T-helper 17 cell (primary cell): ENCODE results near the gene PARP8. TPM values are rescaled to one million over a fixed set of nuclear protein-coding genes. Genes with fewer than 3 reads are reported as not detected.

ENCODE experiments used
- ATAC-seq: fragments of 150-1000 bp; cut with Tn5 transposase; 2 replicates; pipeline ENCODE4 v1.10.0; 2021; ENCODE audit warnings: mild to moderate bottlenecking, moderate library complexity
- DNase-seq, 3 donors: peaks; one replicate each; pipeline versions ENCODE4 v3.0.0 to v3.0.0-alpha.2; 2020 to 2021
- H3K9me3 ChIP-seq: one replicate; pipeline ENCODE4 v1.7.0; 2013; ENCODE audit warnings: low read length, mild to moderate bottlenecking; ENCODE audit not compliant: control insufficient read depth, poor library complexity, severe bottlenecking
- H3K27ac Mint-ChIP-seq: one replicate; pipeline ENCODE4 v1.8.0; 2022; ENCODE audit warnings: mild to moderate bottlenecking, moderate library complexity, mixed read lengths
- H3K27me3 Mint-ChIP-seq: one replicate; pipeline ENCODE4 v1.8.0; 2022; ENCODE audit warnings: mixed read lengths
- H3K36me3 Mint-ChIP-seq: one replicate; pipeline ENCODE4 v1.8.0; 2022; ENCODE audit warnings: low read depth, mixed read lengths
- H3K4me1 Mint-ChIP-seq: one replicate; pipeline ENCODE4 v1.8.0; 2022; ENCODE audit warnings: mild to moderate bottlenecking, mixed read lengths
- H3K4me3 Mint-ChIP-seq: one replicate; pipeline ENCODE4 v1.8.0; 2022; ENCODE audit warnings: mild to moderate bottlenecking, moderate library complexity, mixed read lengths
- total RNA-seq, 4 donors: library from RNA in 2 of 4; stranded (reverse) in 2 of 4; gene quantifications; one replicate each; pipeline ENCODE4 v1.2.3 and lab custom pipeline; 2022 to 2026

The PARP8 gene
- total RNA-seq, 2 donors from 2014 or later: 183 to 204 TPM

GRCh38 chr5:50722223-50722622 is 55.8 kb downstream of the PARP8 start:
- H3K4me1 Mint-ChIP-seq: peaks cover 56% of the 10 kb centered on the region
- peak overlapping the region; percentile 83 for H3K27ac Mint-ChIP-seq
- H3K27me3 Mint-ChIP-seq: no peaks in the 10 kb centered on the region
- ATAC-seq: no peak
- DNase-seq: no peak
- H3K4me3 Mint-ChIP-seq: no peak overlapping the region
- no peaks in the 10 kb centered on the region for H3K9me3 ChIP-seq
- H3K36me3 Mint-ChIP-seq: no peaks in the 10 kb centered on the region

GRCh38 chr5:50724262-50724661 is 57.8 kb downstream of the PARP8 start:
- H3K4me1 Mint-ChIP-seq: peaks cover 42% of the 10 kb centered on the region
- DNase-seq (no peak), ATAC-seq (no peak)
- no peaks in the 10 kb centered on the region for H3K27me3 Mint-ChIP-seq
- H3K9me3 ChIP-seq: no peaks in the 10 kb centered on the region
- no peak overlapping the region for H3K4me3 Mint-ChIP-seq
- no peak overlapping the region for H3K27ac Mint-ChIP-seq
- no peaks in the 10 kb centered on the region for H3K36me3 Mint-ChIP-seq

DNA sequence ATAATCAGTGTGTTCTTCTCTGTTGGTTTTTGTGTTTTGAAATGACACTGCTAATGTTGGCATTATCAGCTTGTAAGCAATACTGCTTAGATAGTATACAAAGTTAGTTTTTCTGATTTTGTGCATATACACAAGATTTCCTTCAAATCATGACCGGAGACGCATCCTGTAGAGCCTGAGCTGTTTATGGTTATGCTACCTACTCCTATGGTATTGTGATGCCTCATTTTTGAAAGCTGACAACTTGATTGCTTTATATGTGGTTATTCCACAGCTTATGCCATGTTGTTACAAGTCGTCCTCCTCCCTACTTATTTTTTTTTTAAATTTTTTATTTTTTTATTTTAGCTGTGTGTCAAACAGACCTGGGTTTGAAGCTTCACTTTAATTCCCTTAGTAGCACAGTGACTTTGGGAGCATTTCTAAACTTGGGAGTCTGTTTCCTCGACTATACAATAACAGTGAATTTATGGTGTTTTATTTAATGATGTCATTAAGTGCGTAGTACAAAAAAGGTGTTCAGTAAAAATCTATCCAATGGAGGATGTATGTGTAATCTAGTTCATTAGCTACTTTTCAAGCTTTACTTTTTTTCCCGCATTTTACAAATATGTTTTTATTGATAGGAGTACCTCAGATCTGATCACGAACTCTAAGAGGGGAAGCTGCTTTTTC is 59.5 kb downstream of the PARP8 start:
- Mint-ChIP-seq H3K4me1 (peaks cover 32% of the 10 kb centered on the region), H3K27ac (peak overlapping the region; percentile 87), H3K4me3 (no peak overlapping the region), H3K36me3 (no peaks in the 10 kb centered on the region), H3K27me3 (no peaks in the 10 kb centered on the region)
- DNase-seq (no peak), ATAC-seq (peak; percentile 29)
- no peaks in the 10 kb centered on the region for H3K9me3 ChIP-seq

GRCh38 chr5:50726475-50727148 is 60.2 kb downstream of the PARP8 start:
- Mint-ChIP-seq H3K27ac (peak overlapping the region; percentile 87), H3K36me3 (no peaks in the 10 kb centered on the region), H3K27me3 (no peaks in the 10 kb centered on the region), H3K4me1 (peaks cover 31% of the 10 kb centered on the region), H3K4me3 (peak overlapping the region; percentile 7)
- no peaks in the 10 kb centered on the region for H3K9me3 ChIP-seq
- DNase-seq (no peak), ATAC-seq (peak; percentile 25)

DNA sequence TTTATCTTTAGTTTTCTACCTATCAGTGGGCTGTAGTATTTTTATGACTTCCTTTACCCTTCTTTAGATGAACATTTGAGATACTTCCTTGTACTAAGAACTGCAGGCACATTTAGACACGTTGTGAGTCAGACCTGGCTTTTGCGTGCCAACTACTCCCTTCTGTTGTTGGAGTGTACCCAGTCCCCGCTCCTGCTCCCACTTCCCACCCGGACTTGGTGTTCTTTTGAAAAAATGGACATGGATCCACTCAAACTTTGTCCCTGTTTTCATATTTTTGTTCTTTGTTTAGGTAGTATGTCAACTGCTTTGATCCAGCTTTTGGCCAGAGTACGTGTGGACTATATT is 60.7 kb downstream of the PARP8 start:
- Mint-ChIP-seq H3K4me1 (peaks cover 33% of the 10 kb centered on the region), H3K4me3 (peak overlapping the region; percentile 42), H3K27ac (peak overlapping the region; percentile 87), H3K36me3 (no peaks in the 10 kb centered on the region), H3K27me3 (no peaks in the 10 kb centered on the region)
- ATAC-seq: peak; percentile 49
- no peak for DNase-seq
- no peaks in the 10 kb centered on the region for H3K9me3 ChIP-seq

DNA sequence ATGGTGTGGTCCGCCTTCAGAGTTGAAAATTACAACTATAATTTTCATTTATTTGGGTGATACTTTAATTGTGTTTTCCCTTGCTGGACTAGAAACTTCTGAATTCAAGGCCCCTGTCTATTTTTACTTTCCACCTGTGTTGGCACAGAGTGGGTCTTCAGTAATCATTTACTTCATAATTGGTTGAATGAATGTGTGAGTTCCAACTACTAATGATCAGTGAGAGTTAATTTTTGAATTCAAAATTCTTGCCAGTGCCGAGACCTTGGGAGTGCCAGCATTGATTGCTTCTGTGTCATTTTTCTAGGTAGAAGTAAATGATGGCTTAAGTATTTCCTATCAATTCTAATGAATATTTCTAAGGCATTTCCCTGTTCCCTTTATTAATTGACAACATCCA is 61.4 kb downstream of the PARP8 start:
- Mint-ChIP-seq H3K27ac (peak overlapping the region; percentile 87), H3K4me1 (peaks cover 27% of the 10 kb centered on the region), H3K27me3 (no peaks in the 10 kb centered on the region), H3K36me3 (no peaks in the 10 kb centered on the region), H3K4me3 (no peak overlapping the region)
- H3K9me3 ChIP-seq: no peaks in the 10 kb centered on the region
- DNase-seq (no peak), ATAC-seq (no peak)

- Mint-ChIP-seq H3K4me3 (no peak overlapping the region), H3K4me1 (peaks cover 32% of the 10 kb centered on the region), H3K36me3 (no peaks in the 10 kb centered on the region), H3K27me3 (no peaks in the 10 kb centered on the region), H3K27ac (peak overlapping the region; percentile 11)
- ATAC-seq: no peak
- no peak for DNase-seq
- H3K9me3 ChIP-seq: no peaks in the 10 kb centered on the region
These were observed 63.9 kb downstream of the PARP8 start for GRCh38 chr5:50730336-50730735.

DNA sequence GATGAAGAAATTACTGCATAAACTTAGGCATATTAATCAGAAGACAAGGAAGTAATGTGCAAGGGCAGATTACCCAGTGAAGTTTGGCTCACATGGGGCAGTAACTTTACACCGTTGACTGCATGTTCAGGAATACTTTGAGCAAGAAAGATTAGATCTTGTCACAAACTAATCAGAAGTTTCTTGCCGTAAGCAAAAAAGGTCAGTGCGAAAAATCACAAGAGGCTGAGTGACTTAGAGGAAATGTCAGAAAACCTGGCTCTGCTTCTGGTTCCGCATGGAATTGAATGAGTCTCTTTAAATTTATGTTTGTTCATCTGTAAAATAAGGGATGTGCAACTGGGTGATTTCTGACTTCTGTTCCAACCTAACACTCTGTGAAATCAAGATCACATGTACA is 64.4 kb downstream of the PARP8 start:
- ATAC-seq (no peak), DNase-seq (no peak)
- Mint-ChIP-seq H3K27ac (no peak overlapping the region), H3K4me3 (no peak overlapping the region), H3K36me3 (no peaks in the 10 kb centered on the region), H3K27me3 (no peaks in the 10 kb centered on the region), H3K4me1 (peaks cover 36% of the 10 kb centered on the region)
- no peaks in the 10 kb centered on the region for H3K9me3 ChIP-seq

DNA sequence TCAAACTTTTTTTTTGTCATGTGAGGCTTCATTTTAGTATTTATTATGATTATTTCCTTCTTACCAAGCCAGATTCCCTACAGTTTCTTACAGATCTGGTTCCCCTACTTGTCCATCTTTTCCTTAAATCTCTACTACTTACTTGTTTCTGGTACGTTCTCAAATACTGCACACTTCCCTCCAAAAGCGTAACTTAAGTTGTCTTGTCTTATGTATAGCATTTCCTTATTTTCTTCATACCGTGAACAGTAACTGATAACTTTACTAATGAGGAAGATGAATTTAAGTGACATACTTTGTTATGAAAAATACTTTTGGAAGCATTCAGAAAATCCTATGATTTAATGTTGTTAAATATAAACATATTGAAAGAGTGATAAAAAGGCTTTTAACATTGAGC is 67.3 kb downstream of the PARP8 start:
- Mint-ChIP-seq H3K36me3 (no peaks in the 10 kb centered on the region), H3K4me1 (peaks cover 31% of the 10 kb centered on the region), H3K27ac (peak overlapping the region; percentile 80), H3K27me3 (no peaks in the 10 kb centered on the region), H3K4me3 (no peak overlapping the region)
- DNase-seq: no peak
- no peaks in the 10 kb centered on the region for H3K9me3 ChIP-seq
- ATAC-seq: no peak

- no peaks in the 10 kb centered on the region for H3K27me3 Mint-ChIP-seq
- DNase-seq (no peak), ATAC-seq (no peak)
- H3K4me3 Mint-ChIP-seq: no peak overlapping the region
- H3K27ac Mint-ChIP-seq: peak overlapping the region; percentile 0
- H3K4me1 Mint-ChIP-seq: peaks cover 39% of the 10 kb centered on the region
- peaks cover 7% of the 10 kb centered on the region for H3K36me3 Mint-ChIP-seq
- no peaks in the 10 kb centered on the region for H3K9me3 ChIP-seq
These were observed 72.4 kb downstream of the PARP8 start for GRCh38 chr5:50738864-50739263.

GRCh38 chr5:50740832-50741231 is 74.4 kb downstream of the PARP8 start:
- H3K9me3 ChIP-seq: no peaks in the 10 kb centered on the region
- DNase-seq (no peak), ATAC-seq (no peak)
- Mint-ChIP-seq H3K27me3 (no peaks in the 10 kb centered on the region), H3K4me1 (peaks cover 43% of the 10 kb centered on the region), H3K36me3 (peaks cover 7% of the 10 kb centered on the region), H3K4me3 (no peak overlapping the region), H3K27ac (no peak overlapping the region)

DNA sequence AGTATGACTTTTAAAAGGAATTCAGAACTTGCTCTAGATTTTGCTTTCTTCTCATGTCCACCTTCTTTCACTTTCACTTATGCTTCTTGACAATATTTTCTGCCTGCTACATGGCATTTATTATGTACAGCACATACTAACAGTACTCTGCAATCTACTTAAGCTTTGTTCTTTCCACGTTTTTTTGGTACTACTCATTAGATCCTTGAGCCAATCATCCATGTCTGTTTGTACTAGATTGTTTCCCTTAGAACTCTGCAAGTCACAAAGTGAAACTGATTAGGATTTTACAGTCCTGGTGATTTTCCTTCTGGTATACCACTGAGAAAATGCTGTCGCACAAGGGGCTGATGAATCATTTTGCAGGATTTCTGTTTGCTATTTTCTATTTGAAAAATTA is 78.3 kb downstream of the PARP8 start:
- peaks cover 8% of the 10 kb centered on the region for H3K36me3 Mint-ChIP-seq
- no peaks in the 10 kb centered on the region for H3K27me3 Mint-ChIP-seq
- ATAC-seq (peak; percentile 55), DNase-seq (no peak)
- H3K4me1 Mint-ChIP-seq: peaks cover 53% of the 10 kb centered on the region
- H3K9me3 ChIP-seq: no peaks in the 10 kb centered on the region
- peak overlapping the region; percentile 92 for H3K4me3 Mint-ChIP-seq
- peak overlapping the region; percentile 96 for H3K27ac Mint-ChIP-seq

- no peaks in the 10 kb centered on the region for H3K27me3 Mint-ChIP-seq
- no peak for DNase-seq
- no peak for ATAC-seq
- no peaks in the 10 kb centered on the region for H3K9me3 ChIP-seq
- H3K4me3 Mint-ChIP-seq: peak overlapping the region; percentile 92
- peaks cover 58% of the 10 kb centered on the region for H3K4me1 Mint-ChIP-seq
- peaks cover 8% of the 10 kb centered on the region for H3K36me3 Mint-ChIP-seq
- H3K27ac Mint-ChIP-seq: peak overlapping the region; percentile 96
These were observed 78.9 kb downstream of the PARP8 start for GRCh38 chr5:50745221-50745910.
